PFSK-1 (cell line): ENCODE results near the gene EGFLAM.

ENCODE experiments used
- FOXP2 ChIP-seq: optimal IDR thresholded peaks from 2 replicates; pipeline ENCODE3; 2011; ENCODE audit warnings: borderline replicate concordance, control low read depth, inconsistent platforms; ENCODE audit not compliant: insufficient read depth; ENCODE audit errors: extremely low read length, extremely low read depth
- POLR2AphosphoS5 ChIP-seq: IDR thresholded peaks from 2 replicates; pipeline ENCODE4 v1.6.1; 2012; ENCODE audit warnings: low read depth, mild to moderate bottlenecking, control low read depth, low read length, moderate library complexity
- REST ChIP-seq, 2 experiments: IDR thresholded peaks; 2 replicates each; pipeline versions ENCODE4 v1.6.1 to v1.8.0; 2011 to 2012; ENCODE audit warnings: low read depth in 2 of 2, low read length in 2 of 2, control low read depth in 1 of 2, inconsistent platforms in 1 of 2, mild to moderate bottlenecking in 1 of 2, moderate library complexity in 1 of 2; ENCODE audit not compliant: insufficient read depth in 1 of 2
- SIN3A ChIP-seq: IDR thresholded peaks from 2 replicates; pipeline ENCODE4 v1.6.1; 2012; ENCODE audit warnings: mild to moderate bottlenecking, low read length, moderate library complexity, borderline replicate concordance; ENCODE audit not compliant: insufficient read depth
- TAF1 ChIP-seq: IDR thresholded peaks from 2 replicates; pipeline ENCODE4 v1.6.1; 2012; ENCODE audit warnings: low read length, control low read depth, borderline replicate concordance; ENCODE audit not compliant: insufficient read depth

The EGFLAM gene

GRCh38 chr5:38250763-38251448 is 7.5 kb upstream of the EGFLAM start:
- no peak for TF ChIP-seq FOXP2
- TF ChIP-seq REST (IDR thresholded peaks at IDR 0.05; ENCODE audit: insufficient read depth in 1 of 2, low read depth in 2 of 2, low read length in 2 of 2): no peak
- no peak for TF ChIP-seq SIN3A
- no peak for TF ChIP-seq TAF1
- TF ChIP-seq POLR2AphosphoS5: no peak

GRCh38 chr5:38253759-38254158 is 4.6 kb upstream of the EGFLAM start:
- TF ChIP-seq POLR2AphosphoS5: no peak
- no peak for TF ChIP-seq FOXP2
- no peak for TF ChIP-seq TAF1
- TF ChIP-seq REST (IDR thresholded peaks at IDR 0.05; ENCODE audit: insufficient read depth in 1 of 2, low read depth in 2 of 2, low read length in 2 of 2): no peak
- TF ChIP-seq SIN3A: no peak

- TF ChIP-seq REST (IDR thresholded peaks at IDR 0.05; ENCODE audit: insufficient read depth in 1 of 2, low read depth in 2 of 2, low read length in 2 of 2) (no peak), TAF1 (no peak), SIN3A (no peak), FOXP2 (no peak), POLR2AphosphoS5 (no peak)
These were observed 884 bp upstream of the EGFLAM start for GRCh38 chr5:38257308-38258041.

- TF ChIP-seq REST (IDR thresholded peaks at IDR 0.05; ENCODE audit: insufficient read depth in 1 of 2, low read depth in 2 of 2, low read length in 2 of 2) (no peak), SIN3A (no peak)
These were observed 379 bp upstream of the EGFLAM start for GRCh38 chr5:38258042-38258318.

- TF ChIP-seq FOXP2 (no peak), SIN3A (no peak), REST (IDR thresholded peaks at IDR 0.05; ENCODE audit: insufficient read depth in 1 of 2, low read depth in 2 of 2, low read length in 2 of 2) (no peak), TAF1 (no peak), POLR2AphosphoS5 (no peak)
These were observed 876 bp downstream of the EGFLAM start for GRCh38 chr5:38259062-38259808.
